NCI-H146 treated with DMSO at 0.1 percent for 48 hours (cell line): ENCODE results near the gene CYSRT1.
"Not testable (repeated sequence)": the region's sequence is repeated elsewhere in the genome, so short reads cannot be mapped to it uniquely, and the experiment has no call there.

Experiments
- DNase-seq: peaks from one replicate; lab custom pipeline; 2025; ENCODE audit not compliant: unreplicated experiment; lab: John Stamatoyannopoulos, UW

CYSRT1 gene

GRCh38 chr9:137235424-137236237 is 10.7 kb downstream of the CYSRT1 start:
- no peak for DNase-seq

- peak; percentile 57 for DNase-seq
Measured at GRCh38 chr9:137236238-137236935, 11.4 kb downstream of the CYSRT1 start.

GRCh38 chr9:137236936-137237421 is 12.0 kb downstream of the CYSRT1 start:
- no peak for DNase-seq

GRCh38 chr9:137237759-137238726 is 13.1 kb downstream of the CYSRT1 start:
- peak; percentile 45 for DNase-seq

- DNase-seq, result not testable (repeated sequence)
Measured at GRCh38 chr9:137239541-137240200, 14.7 kb downstream of the CYSRT1 start.

GRCh38 chr9:137240318-137240840 is 15.4 kb downstream of the CYSRT1 start:
- no peak for DNase-seq

- peak; percentile 97 for DNase-seq
Measured at GRCh38 chr9:137240841-137241489, 16.0 kb downstream of the CYSRT1 start, which contains the start of gene TUBB4B. Gene TUBB4B, plus strand, starts transcription at chr9:137241287. Its CDS starts 74 bp downstream, at chr9:137241361.

- DNase-seq, result no peak
Measured at GRCh38 chr9:137241490-137242268, 16.7 kb downstream of the CYSRT1 start.

- DNase-seq, result no peak
Measured at GRCh38 chr9:137242269-137243203, 17.6 kb downstream of the CYSRT1 start.

GRCh38 chr9:137243266-137243625 is 18.3 kb downstream of the CYSRT1 start:
- not testable (repeated sequence) for DNase-seq

- DNase-seq, result no peak
Measured at GRCh38 chr9:137243626-137244485, 18.9 kb downstream of the CYSRT1 start.

GRCh38 chr9:137244486-137245449 is 19.8 kb downstream of the CYSRT1 start:
- DNase-seq, result no peak

GRCh38 chr9:137245450-137246421 is 20.8 kb downstream of the CYSRT1 start:
- no peak for DNase-seq

- DNase-seq, result no peak
Measured at GRCh38 chr9:137247135-137247915, 22.4 kb downstream of the CYSRT1 start.
